GM18499 (cell line): Measurements from ENCODE around the gene HIPK4.
"Not testable (repeated sequence)": the region's sequence is repeated elsewhere in the genome, so short reads cannot be mapped to it uniquely, and the experiment has no call there.

Source experiments
- ATAC-seq: cut with Tn5 transposase; IDR thresholded peaks from one replicate; pipeline ENCODE4 v1.9.1; 2021; ENCODE audit warnings: moderate number of reproducible peaks; ENCODE audit not compliant: insufficient read depth, unreplicated experiment

The HIPK4 gene

DNA sequence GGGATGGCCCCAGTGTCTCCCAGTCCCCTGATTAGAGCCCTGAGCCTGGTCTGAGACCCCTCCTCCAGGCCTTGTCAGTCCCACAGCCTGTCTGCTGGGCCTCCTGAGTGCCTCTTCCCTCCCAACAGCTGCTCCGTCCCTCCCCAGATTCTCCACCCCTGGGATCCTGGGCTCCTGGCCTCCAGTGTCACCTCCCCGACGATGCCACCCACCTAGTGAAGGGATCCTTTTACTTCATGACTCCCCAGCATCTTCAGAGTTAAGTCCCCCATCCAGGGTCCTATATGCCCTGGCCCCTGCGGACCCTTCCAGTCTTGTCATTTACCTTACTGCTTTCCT lies 27.6 kb upstream of the HIPK4 start:
- no peak for ATAC-seq

DNA sequence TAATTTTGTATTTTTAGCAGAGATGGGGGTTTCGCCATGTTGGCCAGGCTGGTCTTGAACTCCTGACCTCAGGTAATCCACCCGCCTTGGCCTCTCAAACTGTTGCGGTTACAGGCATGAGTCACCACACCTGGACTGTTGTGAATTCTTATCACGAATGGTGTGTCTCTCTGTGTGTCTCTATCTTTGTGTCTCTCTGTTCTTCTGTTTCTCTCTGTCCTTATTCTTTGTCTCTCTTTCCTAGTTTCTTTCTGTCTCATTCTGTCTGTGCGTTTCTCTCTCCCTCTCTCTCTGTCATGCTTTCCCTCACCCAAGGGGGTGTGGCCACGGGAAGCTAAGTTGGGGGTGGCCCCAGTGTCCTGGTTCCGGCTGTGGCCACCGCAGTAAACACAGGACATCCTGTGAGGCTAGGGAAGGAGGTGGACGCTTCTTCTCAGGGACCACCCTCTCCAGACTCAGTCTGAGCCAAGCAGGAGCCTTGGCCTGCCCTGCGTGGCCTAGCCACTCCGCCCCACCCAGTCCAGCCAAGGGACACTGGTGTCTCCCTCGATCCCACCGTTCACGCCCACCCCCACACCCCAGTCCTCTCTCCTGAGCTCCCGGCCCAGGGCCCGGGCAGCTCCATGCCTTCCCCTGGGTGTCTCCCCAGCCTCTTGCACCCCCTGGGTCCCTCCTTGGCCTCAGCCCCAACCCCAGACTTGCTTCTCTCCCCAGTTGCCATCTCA lies 27.1 kb upstream of the HIPK4 start:
- no peak for ATAC-seq

DNA sequence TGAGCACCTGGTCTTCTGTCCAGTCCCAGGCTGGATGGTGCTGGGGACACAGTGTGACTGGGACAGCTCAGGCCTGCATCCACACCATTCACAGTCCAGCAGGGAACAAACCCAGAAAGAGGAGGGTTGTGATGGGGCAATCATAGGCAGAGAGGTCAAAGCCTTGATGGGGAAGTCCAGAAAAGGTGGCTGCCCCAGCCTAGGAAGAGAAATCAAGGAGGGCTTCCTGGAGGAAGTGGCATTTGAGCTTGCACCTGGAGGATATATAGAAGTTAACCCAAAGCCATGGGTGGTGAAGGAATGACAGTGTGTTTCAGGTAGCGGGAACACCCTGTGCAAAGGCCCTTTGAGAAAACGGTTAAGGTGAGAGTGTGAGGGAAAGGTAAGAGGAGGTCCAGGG lies 25.8 kb upstream of the HIPK4 start:
- ATAC-seq: no peak

DNA sequence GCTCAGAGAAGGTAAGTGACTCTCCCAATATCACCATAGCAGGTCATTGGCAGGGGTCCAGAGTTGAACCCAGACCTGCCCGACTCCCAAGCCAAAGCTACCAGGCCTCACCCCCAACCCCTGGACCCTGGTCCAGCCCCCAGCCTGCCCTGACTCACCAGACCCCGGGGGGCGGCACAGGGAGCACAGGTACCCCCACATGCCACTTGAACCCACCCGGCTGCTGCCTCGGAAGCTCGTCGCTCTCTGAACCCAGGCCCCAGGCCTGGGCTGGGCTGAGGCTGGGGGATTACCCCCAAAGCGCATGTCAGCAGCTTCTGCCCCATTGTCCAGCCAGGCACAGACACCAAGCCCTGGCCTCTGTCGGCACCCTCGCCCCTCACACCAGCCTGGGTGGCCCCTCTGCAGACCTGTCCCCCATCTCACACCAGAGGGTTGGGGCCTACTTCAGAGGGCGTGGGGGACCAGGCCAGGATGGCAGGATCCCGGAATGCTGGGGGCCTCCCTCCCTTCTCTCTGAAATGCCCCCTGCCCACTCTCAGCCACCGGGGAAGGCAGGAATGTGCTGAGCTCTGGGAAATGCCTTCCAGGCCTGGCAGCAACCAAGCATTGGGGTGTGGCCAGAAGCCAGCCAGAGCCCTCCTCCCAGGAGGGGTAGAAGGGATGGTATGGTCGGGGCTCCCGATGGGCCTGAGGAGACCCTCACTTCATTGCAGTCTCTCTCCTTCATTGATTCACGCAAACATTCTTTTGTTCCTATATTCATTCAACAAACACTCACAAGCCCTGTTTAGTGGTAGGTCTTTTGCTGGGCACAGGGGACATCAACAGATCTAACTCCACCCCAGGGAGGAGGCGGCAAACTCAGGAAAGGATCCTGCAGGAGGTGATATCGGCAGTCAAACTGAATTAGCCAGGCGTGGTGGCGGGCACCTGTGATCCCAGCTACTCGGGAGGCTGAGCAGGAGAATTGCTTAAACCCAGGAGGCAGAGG lies 24.9 kb upstream of the HIPK4 start:
- ATAC-seq: no peak

DNA sequence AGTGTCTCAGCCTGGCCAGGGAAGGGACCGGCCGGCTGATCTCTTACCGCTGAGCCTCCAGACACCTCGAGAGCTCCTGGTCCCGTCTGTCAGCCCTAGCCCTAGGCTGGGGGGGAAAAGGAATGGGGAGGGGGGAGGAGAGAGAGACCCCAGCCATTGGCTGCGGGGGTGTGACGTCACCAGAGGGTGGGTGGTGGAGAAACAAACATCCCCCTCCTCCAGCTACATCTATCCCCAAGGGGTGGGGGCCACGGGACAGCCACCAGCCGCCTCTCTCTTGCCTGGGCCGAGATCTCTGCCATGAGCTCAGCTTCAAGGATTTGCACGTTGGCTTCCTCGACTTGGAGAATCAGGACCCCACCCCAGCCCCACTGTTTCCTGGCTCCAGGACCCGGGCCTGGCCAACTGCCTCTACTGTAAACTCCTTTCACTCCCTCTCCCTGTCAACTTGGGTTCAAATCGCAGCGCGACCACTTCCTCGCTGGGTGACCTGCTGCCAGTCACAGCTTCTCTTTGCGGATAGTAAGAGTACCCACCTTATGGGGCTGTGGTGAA lies 23.4 kb upstream of the HIPK4 start, which contains the start of gene PRX:
Gene PRX, minus strand, starts transcription at position 88 of the 555 bp plus-strand sequence. CDS start 5,446 bp downstream, outside the sequence.
- ATAC-seq: no peak

DNA sequence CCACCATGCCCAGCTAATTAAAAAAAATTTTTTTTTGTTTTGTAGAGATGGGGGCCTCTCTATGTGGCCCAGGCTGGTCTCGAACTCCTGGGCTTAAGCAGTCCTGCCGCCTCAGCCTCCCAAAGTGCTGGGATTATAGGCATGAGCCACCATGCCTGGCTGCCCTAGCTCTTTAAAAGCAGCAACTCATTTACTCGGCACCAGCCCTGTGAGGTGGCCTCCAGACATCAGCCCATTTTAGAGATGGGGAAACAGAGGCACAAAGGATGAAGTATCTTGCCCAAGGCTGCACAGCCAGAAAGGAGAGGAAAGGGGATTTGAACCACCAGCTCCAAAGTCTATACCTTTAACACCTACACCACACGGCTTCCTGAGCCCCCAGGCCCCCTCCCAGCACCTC lies 22.9 kb upstream of the HIPK4 start:
- no peak for ATAC-seq

DNA sequence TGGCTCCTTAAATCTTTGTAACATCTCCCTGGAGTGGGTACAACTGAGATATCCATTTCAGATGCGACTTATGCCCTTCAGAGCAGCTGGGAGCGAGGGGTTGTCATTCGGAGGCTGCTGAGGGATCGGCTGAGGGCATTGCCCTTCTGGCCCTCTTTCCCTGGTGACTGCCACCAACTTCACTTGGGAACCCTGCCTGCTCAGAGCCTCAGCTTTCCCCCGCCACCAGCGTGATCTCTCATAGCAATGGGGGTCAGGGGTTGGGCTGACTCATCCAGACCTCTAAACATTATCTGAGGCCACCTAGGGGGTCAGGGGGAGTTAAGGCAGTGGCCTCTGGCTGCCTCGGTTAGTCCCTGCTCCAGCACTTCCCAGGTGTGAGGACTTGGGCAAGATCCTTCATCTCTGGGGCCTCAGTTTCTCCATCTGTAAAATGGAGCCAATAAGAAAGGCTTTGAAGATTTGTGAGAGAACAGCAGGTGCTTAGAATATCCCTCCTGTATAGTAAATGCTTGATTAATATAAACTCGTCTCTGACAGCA lies 22.0 kb upstream of the HIPK4 start:
- no peak for ATAC-seq

DNA sequence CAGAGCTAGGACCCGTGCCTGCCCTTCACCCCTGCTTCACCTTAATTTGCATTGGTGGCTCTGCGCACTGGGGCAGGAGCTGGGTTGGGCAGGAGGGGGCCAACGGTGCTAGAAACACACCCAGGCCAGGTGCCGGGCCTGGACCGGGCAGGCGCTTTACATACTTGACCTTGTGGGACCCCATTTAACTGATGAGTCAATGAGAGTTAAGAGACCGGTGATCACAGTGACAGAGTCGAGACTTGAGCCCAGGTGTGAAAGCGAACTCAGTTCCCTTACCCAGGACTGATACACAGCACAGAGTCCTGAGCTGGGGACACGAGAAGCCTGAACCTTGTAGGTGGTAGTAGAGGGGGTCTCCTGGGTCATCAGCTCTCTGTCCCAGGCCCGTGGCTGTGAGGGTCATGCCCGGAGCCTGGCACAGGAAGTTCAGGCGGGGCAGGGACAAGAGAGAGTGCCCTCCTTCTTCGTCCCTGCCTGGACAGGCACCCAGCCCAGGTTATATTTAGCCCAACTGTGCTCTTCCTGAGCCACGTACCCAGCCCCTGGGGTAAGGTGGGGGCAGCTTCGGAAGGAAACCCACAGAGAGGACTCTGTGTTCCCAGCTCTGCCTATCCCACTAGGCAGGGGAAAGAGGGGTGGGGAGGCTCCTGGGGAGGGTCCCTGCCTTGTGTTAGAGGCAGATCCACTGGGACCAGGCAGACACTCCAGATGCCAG lies 21.3 kb upstream of the HIPK4 start:
- ATAC-seq: no peak

DNA sequence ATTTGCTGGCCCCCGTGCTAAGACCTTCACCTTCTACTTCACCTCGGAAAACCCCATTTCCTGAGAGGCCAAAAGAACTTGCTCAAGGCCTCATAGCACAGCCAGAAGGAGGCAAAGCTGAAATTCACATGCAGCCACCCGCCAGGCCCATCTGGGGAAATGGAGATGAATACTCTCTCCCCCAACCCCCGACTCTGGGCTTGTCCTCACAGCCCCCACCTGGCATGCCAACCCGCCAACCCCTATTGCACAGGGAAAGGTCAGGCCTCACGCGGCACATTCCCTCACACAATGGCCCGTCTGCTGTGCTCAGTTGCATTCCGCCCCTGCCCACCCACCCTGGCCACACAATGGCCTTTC lies 20.0 kb upstream of the HIPK4 start:
- ATAC-seq: no peak

DNA sequence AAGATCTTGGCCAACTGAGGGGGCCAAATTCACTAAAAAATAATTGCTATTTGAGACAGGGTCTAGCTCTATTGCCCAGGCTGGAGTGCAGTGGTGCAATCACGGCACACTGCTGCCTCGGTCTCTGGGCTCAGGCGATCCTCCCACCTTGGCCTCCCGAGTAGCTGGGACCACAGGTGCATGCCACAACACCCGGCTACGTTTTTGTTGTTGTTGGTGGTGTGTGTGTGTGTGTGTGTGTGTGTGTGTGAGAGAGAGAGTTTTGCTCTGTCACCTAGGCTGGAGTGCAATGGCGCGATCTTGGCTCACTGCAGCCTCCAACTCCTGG lies 18.6 kb upstream of the HIPK4 start:
- ATAC-seq: not testable (repeated sequence)

DNA sequence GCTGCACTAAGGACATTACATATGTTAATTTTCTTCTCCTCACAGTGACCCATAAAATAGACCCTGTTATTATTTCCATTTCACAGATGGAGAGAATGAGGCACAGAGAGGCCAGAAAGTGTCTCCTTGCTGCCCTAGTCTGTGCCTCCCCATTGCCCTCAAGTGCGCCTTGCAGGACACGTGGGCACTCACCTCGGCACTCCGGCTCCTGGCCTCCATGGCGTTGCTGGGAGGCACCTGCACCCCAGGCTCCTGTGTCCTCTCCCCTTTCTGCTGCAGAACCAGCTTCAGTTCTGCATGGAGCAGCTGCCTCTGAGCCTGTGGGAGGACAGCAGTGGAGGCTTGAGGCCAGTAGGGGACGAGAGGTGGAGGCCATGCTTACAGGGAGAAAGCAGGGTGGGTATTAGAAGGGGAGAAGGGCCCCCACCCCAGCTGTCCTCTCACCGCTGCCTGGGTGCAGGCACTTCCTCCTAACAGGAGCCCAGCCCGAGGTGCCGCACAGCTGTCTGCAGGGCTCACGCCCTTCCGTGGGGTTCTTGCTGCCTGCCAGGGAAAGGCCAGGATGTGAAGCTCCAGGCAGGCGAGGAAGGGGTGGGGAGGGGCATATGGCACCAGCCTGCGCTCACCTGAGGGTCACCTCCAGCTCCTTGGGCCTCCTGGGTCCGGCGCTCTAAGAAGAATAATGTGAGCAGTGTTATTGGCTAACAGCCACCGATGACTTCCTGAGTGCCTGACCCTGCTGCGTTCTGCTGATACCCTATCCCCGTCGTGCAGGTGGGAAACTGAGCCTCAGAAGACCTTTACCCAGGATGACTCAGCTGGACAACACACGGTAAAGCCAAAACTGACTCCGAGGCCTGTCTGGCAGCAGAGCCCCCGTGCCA lies 18.0 kb upstream of the HIPK4 start:
- ATAC-seq: no peak

DNA sequence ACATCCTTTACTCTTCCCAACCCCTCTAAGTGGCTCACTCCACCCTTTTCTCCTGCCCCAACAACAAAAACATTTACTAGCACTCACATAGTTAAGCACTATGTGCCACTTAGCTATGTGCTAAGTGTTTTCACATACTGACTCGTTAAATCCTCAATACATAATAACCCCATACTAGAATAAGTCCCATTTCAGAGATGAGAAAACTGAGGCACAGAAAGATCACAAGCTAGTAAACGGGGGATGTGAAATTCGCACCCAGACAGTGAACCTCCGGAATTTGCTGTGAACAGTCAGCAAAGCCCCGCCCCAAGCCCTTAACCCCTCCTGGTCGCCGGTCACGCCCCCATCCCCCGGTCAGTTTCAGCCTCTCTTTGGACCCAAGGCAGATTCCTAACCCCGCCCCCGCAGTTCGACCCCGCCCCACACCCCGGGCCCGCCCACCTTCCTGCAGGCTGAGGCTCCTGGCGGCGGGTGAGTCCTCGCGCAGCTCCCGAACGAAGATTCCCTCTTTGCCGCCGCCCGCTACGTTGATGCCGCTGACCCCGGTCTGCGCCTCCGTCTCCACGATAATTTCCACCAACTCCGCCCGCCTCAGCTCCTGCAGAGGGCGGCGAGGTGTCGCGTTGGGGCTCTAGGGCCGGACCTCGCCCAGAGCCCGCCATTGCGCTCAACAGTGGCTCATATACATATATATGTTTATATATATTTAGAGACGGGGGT lies 13.4 kb upstream of the HIPK4 start:
- no peak for ATAC-seq

DNA sequence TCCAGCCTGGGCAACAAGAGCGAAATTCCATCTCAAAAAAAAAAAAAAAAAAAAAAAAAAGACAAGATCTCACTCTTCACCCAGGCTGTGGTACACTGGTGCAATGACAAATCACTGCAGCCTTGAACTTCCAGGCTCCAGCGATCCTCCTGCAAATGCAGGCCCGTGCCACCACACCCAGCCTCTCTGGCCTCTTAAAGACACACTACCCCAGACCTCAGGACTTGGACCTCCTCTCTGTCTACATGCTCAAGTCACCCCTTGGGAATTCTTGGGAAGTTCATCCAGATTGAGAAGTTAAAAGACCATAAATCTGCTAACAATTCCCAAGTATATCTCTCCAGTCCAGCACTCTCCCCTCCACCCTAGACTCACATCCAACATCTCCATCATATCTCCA lies 10.6 kb upstream of the HIPK4 start:
- no peak for ATAC-seq

DNA sequence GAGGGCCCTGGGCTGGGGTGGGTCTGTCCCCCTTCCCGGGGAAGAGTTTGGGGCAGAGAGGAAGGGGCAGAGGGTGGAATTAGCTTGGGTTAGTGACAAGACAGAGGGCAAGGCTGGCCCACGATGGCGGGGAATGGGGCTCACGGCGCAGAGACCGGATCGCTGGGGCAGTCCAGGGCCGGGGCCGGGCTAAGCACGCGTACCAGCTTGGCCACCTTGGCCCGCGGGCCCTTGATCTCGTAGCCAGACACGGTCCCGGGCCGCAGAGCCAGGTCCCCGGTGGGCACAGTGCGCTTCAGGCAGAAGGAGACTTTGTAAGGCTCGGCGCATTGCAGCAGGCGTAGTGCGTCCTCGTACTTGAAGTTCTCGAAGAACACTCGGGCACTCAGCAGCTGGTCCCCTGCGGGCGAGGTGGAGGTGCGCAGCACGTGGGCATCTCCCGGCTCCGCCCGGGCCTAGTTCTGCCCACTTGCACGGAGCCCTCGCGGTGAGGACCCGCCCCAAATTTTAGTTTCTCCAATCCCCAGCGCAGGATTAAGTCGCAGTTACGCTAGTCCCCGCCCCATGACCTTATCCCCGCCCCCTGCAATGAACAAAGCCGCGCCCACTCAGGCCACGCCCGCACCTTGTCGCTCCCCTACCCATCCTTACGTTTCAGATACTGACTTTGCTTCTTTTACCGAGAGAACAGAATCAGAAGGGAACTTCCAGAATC lies 8.6 kb upstream of the HIPK4 start:
- ATAC-seq: no peak

DNA sequence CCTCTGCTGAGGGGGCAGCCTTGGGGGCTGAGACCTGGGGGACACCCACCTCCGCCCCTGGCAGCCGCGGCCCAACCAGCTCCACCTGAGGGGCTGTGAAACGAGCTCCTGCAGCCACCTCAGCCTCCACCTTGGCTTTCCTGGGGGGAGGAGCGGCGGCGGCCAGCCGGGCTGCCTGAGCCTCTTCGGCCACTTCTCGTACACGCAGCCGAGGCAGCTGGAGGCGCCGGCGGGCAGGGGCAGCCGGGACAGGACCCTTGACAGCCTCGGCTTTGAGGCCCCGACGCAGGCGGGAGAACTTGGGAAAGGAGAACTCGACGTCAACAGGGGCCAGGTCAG lies 7.6 kb upstream of the HIPK4 start:
- no peak for ATAC-seq

DNA sequence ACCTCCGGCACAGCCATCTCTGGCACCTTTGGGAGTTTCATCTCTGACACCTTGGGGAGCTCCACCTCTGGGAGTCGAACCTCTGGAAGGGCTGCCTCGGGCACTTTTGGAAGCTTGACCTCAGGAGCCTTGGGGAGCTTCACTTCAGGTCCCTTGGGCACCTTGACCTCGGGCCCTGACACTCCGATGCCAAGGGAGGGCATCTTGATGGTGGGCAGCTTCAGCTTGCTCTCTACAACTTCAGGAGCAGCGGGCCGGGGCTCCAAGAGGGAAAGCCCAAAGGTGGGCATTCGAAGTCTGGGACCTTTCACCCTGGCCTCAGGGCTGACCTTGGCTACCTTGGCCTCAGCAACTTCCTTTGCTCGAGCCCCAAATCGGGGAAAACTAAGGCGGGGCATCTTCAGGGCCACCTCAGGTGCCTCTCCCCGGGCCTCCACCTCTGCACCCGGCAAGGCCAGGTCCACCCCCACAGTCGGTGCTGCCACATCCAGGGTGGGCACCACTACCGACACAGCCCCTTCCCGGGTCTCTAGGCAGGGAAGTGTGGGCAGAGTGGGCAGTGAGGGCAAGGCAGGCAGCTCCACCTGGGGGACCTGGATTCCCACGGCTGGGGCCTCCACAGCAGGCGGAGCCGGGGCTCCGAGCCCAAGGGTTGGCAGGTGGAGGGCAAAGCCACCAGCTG lies 7.0 kb upstream of the HIPK4 start:
- no peak for ATAC-seq

DNA sequence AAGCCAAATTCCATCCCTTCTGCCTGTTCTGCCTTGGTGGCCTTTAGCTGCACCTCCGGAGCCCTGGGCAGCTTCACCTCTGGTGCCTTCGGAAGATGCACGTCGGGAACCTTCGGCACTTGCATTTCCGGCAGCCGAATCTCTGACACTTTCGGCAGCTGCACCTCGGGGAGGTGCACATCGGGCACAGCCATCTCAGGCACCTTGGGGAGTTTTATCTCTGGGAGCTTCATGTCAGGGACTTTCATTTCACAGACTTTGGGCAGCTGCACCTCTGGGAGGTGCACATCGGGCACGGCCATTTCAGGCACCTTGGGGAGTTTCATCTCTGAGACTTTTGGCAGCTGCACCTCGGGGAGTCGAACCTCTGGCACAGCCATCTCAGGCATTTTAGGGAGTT lies 6.0 kb upstream of the HIPK4 start:
- ATAC-seq: no peak

DNA sequence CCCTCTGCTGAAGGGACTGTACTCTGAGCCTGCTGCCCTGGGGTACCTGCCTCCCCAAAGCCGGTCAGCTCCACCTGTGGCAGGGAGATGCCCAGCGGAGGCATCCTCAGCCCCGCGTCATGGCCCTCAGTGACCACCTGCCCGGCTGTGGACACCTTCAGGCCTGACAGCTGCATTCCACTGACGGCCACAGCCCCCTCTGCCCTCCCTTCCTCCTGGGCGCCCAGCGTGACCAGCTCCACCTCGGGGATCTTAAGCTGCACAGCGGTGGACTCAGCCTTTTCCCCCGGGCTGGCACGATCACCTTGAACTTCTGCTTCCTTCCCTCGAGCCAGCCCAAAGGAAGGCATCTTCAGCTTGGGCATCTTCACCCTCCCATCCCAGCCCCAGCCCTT lies 4.8 kb upstream of the HIPK4 start:
- ATAC-seq: no peak
